ENCODE data around the gene RAD54L. TPM values are rescaled to one million over a fixed set of nuclear protein-coding genes. Genes with fewer than 3 reads are reported as not detected.
"Not testable (repeated sequence)": the region's sequence is repeated elsewhere in the genome, so short reads cannot be mapped to it uniquely, and the experiment has no call there.

Gene RAD54L
- total RNA-seq, 1 donor from 2014 or later = 33.3 TPM

- intact Hi-C loops (cut with micrococcal nuclease) = no loop called here
These were observed 68.3 kb downstream of the RAD54L start for GRCh38 chr1:46315669-46316403.

GRCh38 chr1:46317323-46317722 lies 69.8 kb downstream of the RAD54L start:
- intact Hi-C loops (cut with micrococcal nuclease) = no loop called here

GRCh38 chr1:46319301-46319700 lies 71.7 kb downstream of the RAD54L start:
- intact Hi-C loops (cut with micrococcal nuclease) = not testable (repeated sequence)

DNA sequence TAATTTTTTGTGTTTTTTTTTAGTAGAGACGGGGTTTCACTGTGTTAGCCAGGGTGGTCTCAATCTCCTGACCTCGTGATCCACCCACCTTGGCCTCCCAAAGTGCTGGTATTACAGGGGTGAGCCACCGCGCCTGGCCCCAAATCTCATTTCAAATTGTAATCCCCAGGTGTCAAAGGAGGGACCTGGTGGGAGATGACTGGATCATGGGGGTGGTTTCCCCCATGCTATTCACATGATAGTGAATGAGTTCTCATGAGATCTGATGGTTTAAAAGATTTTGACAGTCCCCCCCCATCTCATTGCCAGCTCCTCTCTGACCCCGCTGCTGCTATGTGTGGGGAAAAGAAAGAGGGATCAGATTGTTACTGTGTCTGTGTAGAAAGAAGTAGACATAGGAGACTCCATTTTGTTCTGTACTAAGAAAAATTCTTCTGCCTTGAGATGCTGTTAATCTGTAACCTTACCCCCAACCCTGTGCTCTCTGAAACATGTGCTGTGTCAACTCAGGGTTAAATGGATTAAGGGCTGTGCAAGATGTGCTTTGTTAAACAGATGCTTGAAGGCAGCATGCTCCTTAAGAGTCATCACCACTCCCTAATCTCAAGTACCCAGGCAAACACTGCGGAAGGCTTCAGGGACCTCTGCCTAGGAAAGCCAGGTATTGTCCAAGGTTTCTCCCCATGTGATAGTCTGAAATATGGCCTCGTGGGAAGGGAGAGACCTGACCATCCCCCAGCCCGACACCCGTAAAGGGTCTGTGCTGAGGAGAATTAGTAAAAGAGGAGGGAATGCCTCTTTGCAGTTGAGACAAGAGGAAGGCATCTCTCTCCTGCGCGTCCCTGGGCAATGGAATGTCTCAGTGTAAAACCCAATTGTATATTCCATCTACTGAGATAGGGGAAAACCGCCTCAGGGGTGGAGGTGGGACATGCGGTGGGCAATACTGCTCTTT lies 72.7 kb downstream of the RAD54L start:
- intact Hi-C loops (cut with micrococcal nuclease) = not testable (repeated sequence)

DNA sequence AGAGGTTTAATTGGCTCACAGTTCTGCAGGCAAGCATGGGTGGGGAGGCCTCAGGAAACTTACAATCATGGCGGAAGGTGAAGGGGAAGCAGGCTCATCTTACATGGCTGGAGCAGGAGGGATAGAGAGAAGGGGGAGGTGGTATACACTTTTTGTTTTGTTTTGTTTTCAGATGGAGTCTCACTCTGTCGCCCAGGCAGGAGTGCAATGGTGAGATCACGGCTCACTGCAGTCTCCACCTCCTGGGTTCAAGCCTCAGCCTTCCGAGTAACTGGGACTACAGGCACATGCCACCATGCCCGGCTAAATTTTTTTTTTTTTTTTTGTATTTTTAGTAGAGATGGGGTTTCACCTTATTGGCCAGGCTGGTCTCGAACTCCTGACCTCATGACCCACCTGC lies 74.6 kb downstream of the RAD54L start:
- intact Hi-C loops (cut with micrococcal nuclease) = not testable (repeated sequence)

DNA sequence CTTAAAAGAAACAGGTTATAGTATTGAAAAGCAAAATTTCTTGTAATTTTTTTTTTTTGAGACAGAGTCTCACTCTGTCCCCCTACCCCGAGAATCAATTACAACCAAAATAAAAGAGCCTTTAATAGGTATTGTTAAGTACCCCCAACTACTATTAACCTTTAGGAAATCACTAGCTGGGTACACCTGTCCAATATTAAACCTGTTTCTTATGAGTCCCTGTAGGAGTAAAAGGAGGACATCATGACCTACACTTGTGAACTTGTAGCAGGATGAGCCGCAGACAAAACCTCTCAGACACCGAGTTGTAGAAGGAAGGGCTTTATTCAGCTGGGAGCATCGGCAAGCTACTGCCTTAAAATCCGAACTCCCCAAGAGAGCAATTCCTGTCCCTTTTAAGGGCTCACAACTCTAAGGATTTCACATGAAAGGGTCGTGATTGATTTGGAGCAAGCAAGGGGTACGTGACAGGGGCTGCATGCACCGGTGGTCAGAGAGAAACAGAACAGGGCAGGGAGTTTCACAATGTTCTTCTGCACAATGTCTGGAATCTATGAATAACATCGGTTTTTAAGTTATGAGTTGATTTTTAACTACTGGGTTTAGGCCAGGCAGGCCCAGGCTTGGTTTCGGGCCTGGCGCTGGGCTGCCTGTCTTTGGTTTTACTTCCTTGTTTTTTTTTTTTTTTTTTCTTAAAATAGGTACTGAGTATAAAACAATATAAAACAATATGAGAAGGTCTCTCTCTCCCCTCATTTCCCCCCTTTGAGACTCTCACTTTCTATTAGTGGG lies 77.9 kb downstream of the RAD54L start:
- intact Hi-C loops (cut with micrococcal nuclease) = not testable (repeated sequence)

Other genes starting within 250 kb of the RAD54L start
- 2.6 and 3.8 TPM in 2 replicates for gene PIK3R3, start 115.1 kb upstream of the RAD54L start, total RNA-seq
- gene TSPAN1, start 72.7 kb upstream of the RAD54L start, total RNA-seq = 0.17 TPM in 1 of 2 replicates, not detected in the other
- gene P3R3URF, start 71.3 kb upstream of the RAD54L start, total RNA-seq = not detected in 2 replicates
- 45.3 and 51.2 TPM in 2 replicates for gene POMGNT1, start 49.3 kb upstream of the RAD54L start, total RNA-seq
- 0.29 TPM in 2 replicates for gene LURAP1, start 44.4 kb upstream of the RAD54L start, total RNA-seq
- 53.7 and 56.7 TPM in 2 replicates for gene LRRC41, start 55.9 kb downstream of the RAD54L start, total RNA-seq
- 238 and 261 TPM in 2 replicates for gene UQCRH, start 55.9 kb downstream of the RAD54L start, total RNA-seq
- gene NSUN4, start 93.0 kb downstream of the RAD54L start, total RNA-seq = 28.7 and 29.5 TPM in 2 replicates
- 3.6 and 4.1 TPM in 2 replicates for gene FAAH, start 146.6 kb downstream of the RAD54L start, total RNA-seq
- gene DMBX1, start 242.1 kb downstream of the RAD54L start, total RNA-seq = 0.07 TPM in 1 of 2 replicates, not detected in the other